ENCODE results near the gene PROSER2. TPM values are rescaled to one million over a fixed set of nuclear protein-coding genes. Genes with fewer than 3 reads are reported as not detected.

Gene PROSER2
- total and polyA plus RNA-seq, 2 of the 13 experiments (the other 11 are each of a cell fraction or from before 2014, with no cell fraction given), result 6.9 to 7.7 TPM

- DNase-seq (ENCODE audit: low spot score) (no peak), FAIRE-seq (no peak), ATAC-seq (no peak)
- H3K27me3 ChIP-seq (ENCODE audit: control insufficient read depth in 1 of 2, insufficient read depth in 2 of 2, low read length in 2 of 2), result no peaks in the 10 kb centered on the region
- no peak overlapping the region for H3K4me3 ChIP-seq (replicated peaks in 1 of 3; ENCODE audit: insufficient read depth in 1 of 3, low read depth in 2 of 3, low read length in 3 of 3)
- ChIA-PET CTCF (ENCODE audit: low intra/inter-chr PET ratio, low total read pairs) (no interaction called here), POLR2A (no interaction called here)
- H3K4me2 ChIP-seq (ENCODE audit: low read depth, low read length), result no peak overlapping the region
- no peak overlapping the region for H2AFZ ChIP-seq (ENCODE audit: low read length)
- H3K4me1 ChIP-seq (ENCODE audit: insufficient read depth, low read length), result peaks cover 28% of the 10 kb centered on the region
- H3K9ac ChIP-seq (ENCODE audit: insufficient read depth, low read depth, low read length), result no peak overlapping the region
- TF ChIP-seq ZBTB43 (CRISPR knock-in tag; conservative IDR thresholded peaks at IDR 0.05), result no peak
- 0 out of 2 replicates have a peak, but pooled peaks have one; percentile 22 for TF ChIP-seq DNMT1 (CRISPR knock-in tag; IDR thresholded peaks at IDR 0.05)
- H3K27ac ChIP-seq (ENCODE audit: extremely low read length, insufficient read depth, low read length), result no peak overlapping the region
- H4K20me1 ChIP-seq (ENCODE audit: insufficient read depth, low read length), result no peaks in the 10 kb centered on the region
- BruUV-seq (replicated peaks), result no TSS peak
- no peaks in the 10 kb centered on the region for H3K36me3 ChIP-seq (replicated peaks in 1 of 2; ENCODE audit: control insufficient read depth in 1 of 2, insufficient read depth in 2 of 2, low read length in 2 of 2)
- in situ Hi-C loops (cut with HindIII; ENCODE audit: extremely low pct_ligation_motif_present, low pct_unique_long_range_greater_than_20kb) (no loop called here), intact Hi-C loops (cut with micrococcal nuclease; ENCODE audit: unreplicated experiment) (no loop called here)
- H3K9me3 ChIP-seq (ENCODE audit: low read length), result no peaks in the 10 kb centered on the region
- 87% methylated on average over 47 of the region's 47 CpGs for WGBS (ENCODE audit: low lambda C conversion rate)
- H3K79me2 ChIP-seq (ENCODE audit: insufficient read depth, low read length), result no peaks in the 10 kb centered on the region
These were observed 71.4 kb downstream of the PROSER2 start for GRCh38 chr10:11894381-11895107.

GRCh38 chr10:11895108-11895466, 71.9 kb downstream of the PROSER2 start:
- intact Hi-C loops (cut with micrococcal nuclease; ENCODE audit: unreplicated experiment) (no loop called here), in situ Hi-C loops (cut with HindIII; ENCODE audit: extremely low pct_ligation_motif_present, low pct_unique_long_range_greater_than_20kb) (no loop called here)
- FAIRE-seq, result no peak
- ChIA-PET CTCF (ENCODE audit: low intra/inter-chr PET ratio, low total read pairs) (no interaction called here), POLR2A (no interaction called here)
- TF ChIP-seq SRF (IDR thresholded peaks at IDR 0.05; ENCODE audit: low read depth, low read length), result no peak
- TF ChIP-seq GTF3A (CRISPR knock-in tag; conservative IDR thresholded peaks at IDR 0.05), result no peak
- H3K9me3 ChIP-seq (ENCODE audit: low read length), result no peaks in the 10 kb centered on the region
- H4K20me1 ChIP-seq (ENCODE audit: insufficient read depth, low read length), result no peaks in the 10 kb centered on the region
- H3K4me2 ChIP-seq (ENCODE audit: low read depth, low read length), result no peak overlapping the region
- no TSS peak for BruUV-seq (replicated peaks)
- peaks cover 28% of the 10 kb centered on the region for H3K4me1 ChIP-seq (ENCODE audit: insufficient read depth, low read length)
- no peak overlapping the region for H3K9ac ChIP-seq (ENCODE audit: insufficient read depth, low read depth, low read length)
- ATAC-seq, result no peak
- WGBS (ENCODE audit: low lambda C conversion rate), result 88% methylated on average over 9 of the region's 11 CpGs
- H3K4me3 ChIP-seq (replicated peaks in 1 of 3; ENCODE audit: insufficient read depth in 1 of 3, low read depth in 2 of 3, low read length in 3 of 3), result no peak overlapping the region
- H3K27me3 ChIP-seq (ENCODE audit: control insufficient read depth in 1 of 2, insufficient read depth in 2 of 2, low read length in 2 of 2), result no peaks in the 10 kb centered on the region
- H2AFZ ChIP-seq (ENCODE audit: low read length), result no peak overlapping the region
- no peaks in the 10 kb centered on the region for H3K79me2 ChIP-seq (ENCODE audit: insufficient read depth, low read length)
- no peak overlapping the region for H3K27ac ChIP-seq (ENCODE audit: extremely low read length, insufficient read depth, low read length)
- DNase-seq (ENCODE audit: low spot score), result no peak
- no peaks in the 10 kb centered on the region for H3K36me3 ChIP-seq (replicated peaks in 1 of 2; ENCODE audit: control insufficient read depth in 1 of 2, insufficient read depth in 2 of 2, low read length in 2 of 2)

Measured in HepG2 (cell line).